ENCODE data around the gene SLC39A12.

Gene SLC39A12

DNA sequence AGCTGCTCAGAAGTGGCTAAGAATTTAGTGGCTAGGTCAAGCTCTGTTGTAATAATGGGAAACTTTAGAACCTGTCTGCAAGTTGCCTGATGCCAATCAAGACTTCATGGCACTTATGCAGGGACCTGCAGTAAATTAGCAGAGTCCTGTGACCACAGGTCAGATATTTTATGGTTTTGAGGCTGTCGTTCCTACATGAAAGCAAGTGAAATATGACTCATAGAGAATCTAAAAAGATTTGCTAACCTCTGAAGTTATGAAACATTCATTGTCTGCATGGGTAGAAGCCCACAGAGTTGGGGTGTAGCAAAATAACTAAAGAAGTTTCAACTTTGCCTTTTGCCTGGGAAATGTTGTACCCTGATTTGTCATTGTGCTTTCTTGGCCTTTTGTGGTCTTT, 32.3 kb downstream of the SLC39A12 start:
- no peak overlapping the region for H3K9ac ChIP-seq (ENCODE audit: low read depth, low read length, poor library complexity, severe bottlenecking)
- TF ChIP-seq, protein P1, sequence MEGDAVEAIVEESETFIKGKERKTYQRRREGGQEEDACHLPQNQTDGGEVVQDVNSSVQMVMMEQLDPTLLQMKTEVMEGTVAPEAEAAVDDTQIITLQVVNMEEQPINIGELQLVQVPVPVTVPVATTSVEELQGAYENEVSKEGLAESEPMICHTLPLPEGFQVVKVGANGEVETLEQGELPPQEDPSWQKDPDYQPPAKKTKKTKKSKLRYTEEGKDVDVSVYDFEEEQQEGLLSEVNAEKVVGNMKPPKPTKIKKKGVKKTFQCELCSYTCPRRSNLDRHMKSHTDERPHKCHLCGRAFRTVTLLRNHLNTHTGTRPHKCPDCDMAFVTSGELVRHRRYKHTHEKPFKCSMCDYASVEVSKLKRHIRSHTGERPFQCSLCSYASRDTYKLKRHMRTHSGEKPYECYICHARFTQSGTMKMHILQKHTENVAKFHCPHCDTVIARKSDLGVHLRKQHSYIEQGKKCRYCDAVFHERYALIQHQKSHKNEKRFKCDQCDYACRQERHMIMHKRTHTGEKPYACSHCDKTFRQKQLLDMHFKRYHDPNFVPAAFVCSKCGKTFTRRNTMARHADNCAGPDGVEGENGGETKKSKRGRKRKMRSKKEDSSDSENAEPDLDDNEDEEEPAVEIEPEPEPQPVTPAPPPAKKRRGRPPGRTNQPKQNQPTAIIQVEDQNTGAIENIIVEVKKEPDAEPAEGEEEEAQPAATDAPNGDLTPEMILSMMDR (conservative IDR thresholded peaks at IDR 0.05; ENCODE audit: low read length): no peak
- TF ChIP-seq EZH2phosphoT487 (IDR thresholded peaks at IDR 0.05; ENCODE audit: borderline replicate concordance): no peak
- no peak overlapping the region for H2AFZ ChIP-seq (ENCODE audit: low read length)
- no peaks in the 10 kb centered on the region for H3K9me2 ChIP-seq (replicated peaks; ENCODE audit: low read depth, low read length)
- H4K20me1 ChIP-seq (ENCODE audit: insufficient read depth, low read length, poor library complexity, severe bottlenecking): no peaks in the 10 kb centered on the region
- H3K4me3 ChIP-seq (ENCODE audit: low read length, poor library complexity, severe bottlenecking): no peak overlapping the region
- no peaks in the 10 kb centered on the region for H3K4me1 ChIP-seq (ENCODE audit: insufficient read depth, low read length, poor library complexity, severe bottlenecking)
- H3K36me3 ChIP-seq (ENCODE audit: insufficient read depth, low read length): no peaks in the 10 kb centered on the region
- no peaks in the 10 kb centered on the region for H3K27me3 ChIP-seq (ENCODE audit: insufficient read depth, low read length, poor library complexity, severe bottlenecking)
- H3K79me2 ChIP-seq (ENCODE audit: insufficient read depth, low read length): no peaks in the 10 kb centered on the region
- H3F3A ChIP-seq (ENCODE audit: low read depth): no peaks in the 10 kb centered on the region
- no peaks in the 10 kb centered on the region for H3K9me3 ChIP-seq (ENCODE audit: insufficient read depth, low read depth, low read length)
- H3K4me2 ChIP-seq (ENCODE audit: low read depth, low read length, poor library complexity, severe bottlenecking): no peak overlapping the region

GRCh38 chr10:17984563-17984962, 32.8 kb downstream of the SLC39A12 start:
- no peak overlapping the region for H2AFZ ChIP-seq (ENCODE audit: low read length)
- H3K4me2 ChIP-seq (ENCODE audit: low read depth, low read length, poor library complexity, severe bottlenecking): no peak overlapping the region
- no peak overlapping the region for H3K9ac ChIP-seq (ENCODE audit: low read depth, low read length, poor library complexity, severe bottlenecking)
- H3K4me1 ChIP-seq (ENCODE audit: insufficient read depth, low read length, poor library complexity, severe bottlenecking): no peaks in the 10 kb centered on the region
- TF ChIP-seq, protein P1 (conservative IDR thresholded peaks at IDR 0.05; ENCODE audit: low read length): no peak
- TF ChIP-seq EZH2phosphoT487 (IDR thresholded peaks at IDR 0.05; ENCODE audit: borderline replicate concordance): no peak
- H3K4me3 ChIP-seq (ENCODE audit: low read length, poor library complexity, severe bottlenecking): no peak overlapping the region
- no peaks in the 10 kb centered on the region for H3K27me3 ChIP-seq (ENCODE audit: insufficient read depth, low read length, poor library complexity, severe bottlenecking)
- no peaks in the 10 kb centered on the region for H3K79me2 ChIP-seq (ENCODE audit: insufficient read depth, low read length)
- no peaks in the 10 kb centered on the region for H3F3A ChIP-seq (ENCODE audit: low read depth)
- no peaks in the 10 kb centered on the region for H3K9me2 ChIP-seq (replicated peaks; ENCODE audit: low read depth, low read length)
- H4K20me1 ChIP-seq (ENCODE audit: insufficient read depth, low read length, poor library complexity, severe bottlenecking): no peaks in the 10 kb centered on the region
- H3K36me3 ChIP-seq (ENCODE audit: insufficient read depth, low read length): no peaks in the 10 kb centered on the region
- H3K9me3 ChIP-seq (ENCODE audit: insufficient read depth, low read depth, low read length): no peaks in the 10 kb centered on the region

DNA sequence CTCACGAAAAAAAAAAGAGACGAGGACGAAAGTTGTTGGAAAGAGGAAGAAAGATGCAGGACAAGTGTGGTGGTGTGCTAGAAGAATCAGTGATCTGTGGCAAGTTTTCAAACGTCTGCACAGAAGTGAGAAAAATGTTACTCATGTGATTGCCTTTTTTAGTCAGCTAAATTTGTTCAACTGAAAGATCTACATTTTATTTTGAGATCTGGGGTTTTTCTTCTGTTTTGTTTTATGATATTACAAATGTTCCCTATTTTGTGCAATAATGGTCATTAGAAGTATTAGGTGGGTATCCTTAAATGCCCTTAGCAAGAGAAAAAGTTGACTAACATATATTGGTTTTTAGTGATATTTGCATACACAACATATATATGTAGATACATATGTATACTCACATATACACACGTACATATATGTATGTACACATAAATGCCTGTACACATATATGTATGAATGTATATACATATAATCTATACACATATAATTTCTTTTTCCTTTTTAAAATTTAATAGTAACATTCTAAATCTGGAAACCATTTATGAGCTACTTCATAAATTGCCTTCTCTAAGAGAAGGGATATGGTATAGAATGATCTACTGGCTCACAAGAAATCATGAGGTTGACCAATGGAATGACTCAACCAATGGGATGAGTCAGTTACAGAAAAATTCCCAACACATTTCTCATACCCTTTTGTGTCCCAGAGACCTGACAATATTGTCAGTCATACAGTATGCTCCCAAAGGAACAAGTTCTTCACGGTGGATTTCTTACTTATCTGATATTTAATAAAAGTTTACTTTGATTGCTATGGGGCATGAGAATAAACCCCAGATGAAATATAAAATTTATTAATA, 38.4 kb downstream of the SLC39A12 start:
- no peak overlapping the region for H3K4me2 ChIP-seq (ENCODE audit: low read depth, low read length, poor library complexity, severe bottlenecking)
- no peak for TF ChIP-seq EZH2phosphoT487 (IDR thresholded peaks at IDR 0.05; ENCODE audit: borderline replicate concordance)
- TF ChIP-seq, protein P1 (conservative IDR thresholded peaks at IDR 0.05; ENCODE audit: low read length): no peak
- H3K36me3 ChIP-seq (ENCODE audit: insufficient read depth, low read length): no peaks in the 10 kb centered on the region
- no peaks in the 10 kb centered on the region for H3K9me3 ChIP-seq (ENCODE audit: insufficient read depth, low read depth, low read length)
- H3K4me3 ChIP-seq (ENCODE audit: low read length, poor library complexity, severe bottlenecking): no peak overlapping the region
- H3K9me2 ChIP-seq (replicated peaks; ENCODE audit: low read depth, low read length): no peaks in the 10 kb centered on the region
- H2AFZ ChIP-seq (ENCODE audit: low read length): no peak overlapping the region
- H3F3A ChIP-seq (ENCODE audit: low read depth): no peaks in the 10 kb centered on the region
- no peaks in the 10 kb centered on the region for H3K27me3 ChIP-seq (ENCODE audit: insufficient read depth, low read length, poor library complexity, severe bottlenecking)
- H4K20me1 ChIP-seq (ENCODE audit: insufficient read depth, low read length, poor library complexity, severe bottlenecking): no peaks in the 10 kb centered on the region
- H3K4me1 ChIP-seq (ENCODE audit: insufficient read depth, low read length, poor library complexity, severe bottlenecking): no peaks in the 10 kb centered on the region
- H3K9ac ChIP-seq (ENCODE audit: low read depth, low read length, poor library complexity, severe bottlenecking): no peak overlapping the region
- H3K79me2 ChIP-seq (ENCODE audit: insufficient read depth, low read length): no peaks in the 10 kb centered on the region
